ENCODE data around the gene SUPT7L.

The SUPT7L gene

GRCh38 chr2:27708257-27708654 lies 44.8 kb upstream of the SUPT7L start:
- no peak overlapping the region for H3K4me2 ChIP-seq
- no peak for TF ChIP-seq CTCF (conservative IDR thresholded peaks at IDR 0.05; ENCODE audit: low read depth, low read length)

DNA sequence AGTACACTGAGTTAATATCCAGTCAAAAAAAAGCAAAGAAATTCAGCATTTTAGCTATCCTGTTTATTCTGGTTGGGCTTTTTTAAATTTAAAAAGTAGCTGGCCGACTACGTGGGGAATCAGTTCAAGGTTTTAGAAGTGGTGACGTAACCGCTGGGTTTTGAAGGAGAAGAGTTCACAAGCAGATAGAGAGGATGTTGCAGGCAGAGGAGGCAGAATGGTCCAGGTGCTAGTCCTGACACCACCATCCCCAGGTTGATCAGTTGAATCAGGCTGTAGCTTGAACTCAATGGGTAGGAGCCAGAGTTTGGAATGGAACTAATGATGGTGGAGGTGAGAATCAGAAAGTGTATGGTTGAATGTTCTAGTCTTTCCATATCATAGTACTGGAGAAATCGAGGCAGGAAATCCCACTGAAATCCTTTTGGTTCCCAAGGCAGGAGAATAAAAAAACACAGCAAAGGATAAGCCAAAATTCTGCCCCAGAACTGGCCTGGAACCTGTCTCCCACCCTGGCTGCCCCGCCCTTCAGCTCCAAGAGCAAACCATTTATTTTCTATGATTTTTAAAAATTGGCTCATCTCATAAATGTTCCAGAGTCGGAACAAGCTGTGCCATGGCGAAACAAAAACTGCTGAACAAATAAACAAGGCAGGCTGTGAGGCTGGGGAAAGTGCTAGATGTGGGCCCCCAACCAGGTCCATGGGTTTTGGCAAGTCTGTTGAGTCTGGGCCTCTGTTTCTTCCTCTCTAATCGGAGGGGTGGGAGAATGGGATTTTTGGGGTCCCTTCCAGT lies 44.2 kb upstream of the SUPT7L start:
- H3K27me3 ChIP-seq (ENCODE audit: insufficient read depth, low read depth) = no peaks in the 10 kb centered on the region
- no peaks in the 10 kb centered on the region for H3K36me3 ChIP-seq (ENCODE audit: insufficient read depth)
- H3K4me2 ChIP-seq = no peak overlapping the region
- H2AFZ ChIP-seq (ENCODE audit: low read depth) = no peak overlapping the region
- no peaks in the 10 kb centered on the region for H4K20me1 ChIP-seq (ENCODE audit: insufficient read depth)
- H3K4me3 ChIP-seq (IDR thresholded peaks at IDR 0.05; ENCODE audit: insufficient read depth, low read depth, low read length) = no peak overlapping the region
- TF ChIP-seq CTCF (conservative IDR thresholded peaks at IDR 0.05; ENCODE audit: low read depth, low read length) = no peak
- no peaks in the 10 kb centered on the region for H3K79me2 ChIP-seq (ENCODE audit: insufficient read depth, low read depth)
- no peak overlapping the region for H3K9ac ChIP-seq
- peaks cover 46% of the 10 kb centered on the region for H3K4me1 ChIP-seq (ENCODE audit: low read depth, poor library complexity, severe bottlenecking)
- H3K27ac ChIP-seq = no peak overlapping the region

More at GRCh38 chr2:27708257-27708654, 44.8 kb upstream of the SUPT7L start:
- H2AFZ ChIP-seq (ENCODE audit: low read depth) = no peak overlapping the region
- H4K20me1 ChIP-seq (ENCODE audit: insufficient read depth) = no peaks in the 10 kb centered on the region
- H3K27ac ChIP-seq = no peak overlapping the region
- no peaks in the 10 kb centered on the region for H3K27me3 ChIP-seq (ENCODE audit: insufficient read depth, low read depth)
- no peaks in the 10 kb centered on the region for H3K36me3 ChIP-seq (ENCODE audit: insufficient read depth)
- H3K4me3 ChIP-seq (IDR thresholded peaks at IDR 0.05; ENCODE audit: insufficient read depth, low read depth, low read length) = no peak overlapping the region
- H3K4me1 ChIP-seq (ENCODE audit: low read depth, poor library complexity, severe bottlenecking) = peaks cover 49% of the 10 kb centered on the region
- no peaks in the 10 kb centered on the region for H3K79me2 ChIP-seq (ENCODE audit: insufficient read depth, low read depth)
- H3K9ac ChIP-seq = no peak overlapping the region

GRCh38 chr2:27705851-27706622 lies 42.6 kb upstream of the SUPT7L start:
- H3K9ac ChIP-seq = no peak overlapping the region
- TF ChIP-seq CTCF (conservative IDR thresholded peaks at IDR 0.05; ENCODE audit: low read depth, low read length) = no peak
- H2AFZ ChIP-seq (ENCODE audit: low read depth) = no peak overlapping the region
- H4K20me1 ChIP-seq (ENCODE audit: insufficient read depth) = no peaks in the 10 kb centered on the region
- H3K4me3 ChIP-seq (IDR thresholded peaks at IDR 0.05; ENCODE audit: insufficient read depth, low read depth, low read length) = no peak overlapping the region
- H3K79me2 ChIP-seq (ENCODE audit: insufficient read depth, low read depth) = no peaks in the 10 kb centered on the region
- H3K27me3 ChIP-seq (ENCODE audit: insufficient read depth, low read depth) = no peaks in the 10 kb centered on the region
- H3K27ac ChIP-seq = no peak overlapping the region
- H3K36me3 ChIP-seq (ENCODE audit: insufficient read depth) = no peaks in the 10 kb centered on the region
- H3K4me2 ChIP-seq = no peak overlapping the region
- H3K4me1 ChIP-seq (ENCODE audit: low read depth, poor library complexity, severe bottlenecking) = peaks cover 30% of the 10 kb centered on the region

- H3K9ac ChIP-seq = no peak overlapping the region
- no peak for TF ChIP-seq CTCF (conservative IDR thresholded peaks at IDR 0.05; ENCODE audit: low read depth, low read length)
- no peak overlapping the region for H2AFZ ChIP-seq (ENCODE audit: low read depth)
- H3K27me3 ChIP-seq (ENCODE audit: insufficient read depth, low read depth) = no peaks in the 10 kb centered on the region
- no peaks in the 10 kb centered on the region for H4K20me1 ChIP-seq (ENCODE audit: insufficient read depth)
- no peak overlapping the region for H3K27ac ChIP-seq
- H3K79me2 ChIP-seq (ENCODE audit: insufficient read depth, low read depth) = no peaks in the 10 kb centered on the region
- H3K4me3 ChIP-seq (IDR thresholded peaks at IDR 0.05; ENCODE audit: insufficient read depth, low read depth, low read length) = no peak overlapping the region
- no peaks in the 10 kb centered on the region for H3K36me3 ChIP-seq (ENCODE audit: insufficient read depth)
- no peak overlapping the region for H3K4me2 ChIP-seq
- peaks cover 15% of the 10 kb centered on the region for H3K4me1 ChIP-seq (ENCODE audit: low read depth, poor library complexity, severe bottlenecking)
Observed at GRCh38 chr2:27704342-27704876, 41.0 kb upstream of the SUPT7L start.

All from KMS-11 (cell line).